Gastrocnemius medialis (tissue), 4 donors: Measurements from ENCODE around the gene HSD17B12.

Source experiments
- POLR2A ChIP-seq, 2 donors: fragments of 450-650 bp; IDR thresholded peaks; one replicate each; pipeline ENCODE4 v1.6.1; 2017; ENCODE audit warnings: antibody characterized with exemption in 2 of 2, mild to moderate bottlenecking in 2 of 2, moderate library complexity in 2 of 2
- TF ChIP-seq, protein P1 (sequence below), 5 experiments: fragments of 450-650 bp in 3 of 5; fragments of 200-600 bp in 2 of 5; sonication (generic) in 2 of 5; IDR thresholded peaks in 4 of 5; conservative IDR thresholded peaks in 1 of 5; 1 replicate in 4 of 5; 2 replicates in 1 of 5; pipeline ENCODE4 v1.5.1; 2016 to 2019; ENCODE audit warnings: antibody characterized with exemption in 5 of 5, mild to moderate bottlenecking in 3 of 5, moderate library complexity in 3 of 5

- TF ChIP-seq, protein P1, sequence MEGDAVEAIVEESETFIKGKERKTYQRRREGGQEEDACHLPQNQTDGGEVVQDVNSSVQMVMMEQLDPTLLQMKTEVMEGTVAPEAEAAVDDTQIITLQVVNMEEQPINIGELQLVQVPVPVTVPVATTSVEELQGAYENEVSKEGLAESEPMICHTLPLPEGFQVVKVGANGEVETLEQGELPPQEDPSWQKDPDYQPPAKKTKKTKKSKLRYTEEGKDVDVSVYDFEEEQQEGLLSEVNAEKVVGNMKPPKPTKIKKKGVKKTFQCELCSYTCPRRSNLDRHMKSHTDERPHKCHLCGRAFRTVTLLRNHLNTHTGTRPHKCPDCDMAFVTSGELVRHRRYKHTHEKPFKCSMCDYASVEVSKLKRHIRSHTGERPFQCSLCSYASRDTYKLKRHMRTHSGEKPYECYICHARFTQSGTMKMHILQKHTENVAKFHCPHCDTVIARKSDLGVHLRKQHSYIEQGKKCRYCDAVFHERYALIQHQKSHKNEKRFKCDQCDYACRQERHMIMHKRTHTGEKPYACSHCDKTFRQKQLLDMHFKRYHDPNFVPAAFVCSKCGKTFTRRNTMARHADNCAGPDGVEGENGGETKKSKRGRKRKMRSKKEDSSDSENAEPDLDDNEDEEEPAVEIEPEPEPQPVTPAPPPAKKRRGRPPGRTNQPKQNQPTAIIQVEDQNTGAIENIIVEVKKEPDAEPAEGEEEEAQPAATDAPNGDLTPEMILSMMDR (IDR thresholded peaks at IDR 0.05 in 4 of 5, conservative IDR thresholded peaks at IDR 0.05 in 1 of 5), result no peak
- TF ChIP-seq POLR2A (IDR thresholded peaks at IDR 0.05), result no peak
These were observed 218.0 kb downstream of the HSD17B12 start for GRCh38 chr11:43898574-43898973.
